SU-DHL-6 (cell line): Measurements from ENCODE around the gene SLC5A2.

Source experiments
- EZH2phosphoT487 ChIP-seq: fragments of 200-600 bp; sonication (generic), shearing (Covaris generic); conservative IDR thresholded peaks from 2 replicates; pipeline ENCODE4 v1.6.1; 2018; ENCODE audit warnings: mild to moderate bottlenecking, antibody characterized with exemption, low read length, moderate library complexity, mixed read lengths
- TF ChIP-seq, protein P1 (sequence below): fragments of 200-600 bp; sonication (generic); IDR thresholded peaks from one replicate; pipeline ENCODE4 v1.5.1; 2017; ENCODE audit warnings: antibody characterized with exemption, mild to moderate bottlenecking, low read length, moderate library complexity; ENCODE audit not compliant: insufficient read depth, poor library complexity, severe bottlenecking

DNA sequence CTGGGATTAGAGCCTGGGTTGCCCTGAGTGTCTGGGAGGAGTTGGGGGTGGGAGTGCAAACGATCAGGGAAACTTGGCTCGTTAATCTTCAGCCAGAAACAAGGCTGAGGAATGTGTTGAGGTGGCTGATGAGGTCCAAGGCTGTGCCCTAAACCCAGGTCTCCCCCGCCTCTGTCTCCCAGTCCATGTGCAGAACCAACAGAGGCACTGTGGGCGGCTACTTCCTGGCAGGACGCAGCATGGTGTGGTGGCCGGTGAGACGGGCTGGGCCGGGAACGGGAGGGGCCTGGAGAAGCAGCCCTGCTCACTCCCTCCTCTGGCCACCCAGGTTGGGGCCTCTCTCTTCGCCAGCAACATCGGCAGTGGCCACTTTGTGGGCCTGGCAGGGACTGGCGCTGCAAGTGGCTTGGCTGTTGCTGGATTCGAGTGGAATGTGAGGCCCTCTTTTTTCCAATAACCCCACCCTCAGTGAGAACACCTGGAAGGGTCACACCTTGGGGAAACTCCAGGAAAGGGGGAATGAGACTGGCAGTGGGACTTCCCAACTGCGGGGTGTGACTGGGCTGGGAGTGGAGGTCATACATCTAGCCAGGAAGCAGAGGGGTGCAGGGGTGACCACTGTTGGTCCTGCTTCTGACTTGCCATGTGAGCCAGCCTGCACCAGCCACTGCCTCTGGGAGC lies 1.7 kb downstream of the SLC5A2 start:
- TF ChIP-seq, protein P1, sequence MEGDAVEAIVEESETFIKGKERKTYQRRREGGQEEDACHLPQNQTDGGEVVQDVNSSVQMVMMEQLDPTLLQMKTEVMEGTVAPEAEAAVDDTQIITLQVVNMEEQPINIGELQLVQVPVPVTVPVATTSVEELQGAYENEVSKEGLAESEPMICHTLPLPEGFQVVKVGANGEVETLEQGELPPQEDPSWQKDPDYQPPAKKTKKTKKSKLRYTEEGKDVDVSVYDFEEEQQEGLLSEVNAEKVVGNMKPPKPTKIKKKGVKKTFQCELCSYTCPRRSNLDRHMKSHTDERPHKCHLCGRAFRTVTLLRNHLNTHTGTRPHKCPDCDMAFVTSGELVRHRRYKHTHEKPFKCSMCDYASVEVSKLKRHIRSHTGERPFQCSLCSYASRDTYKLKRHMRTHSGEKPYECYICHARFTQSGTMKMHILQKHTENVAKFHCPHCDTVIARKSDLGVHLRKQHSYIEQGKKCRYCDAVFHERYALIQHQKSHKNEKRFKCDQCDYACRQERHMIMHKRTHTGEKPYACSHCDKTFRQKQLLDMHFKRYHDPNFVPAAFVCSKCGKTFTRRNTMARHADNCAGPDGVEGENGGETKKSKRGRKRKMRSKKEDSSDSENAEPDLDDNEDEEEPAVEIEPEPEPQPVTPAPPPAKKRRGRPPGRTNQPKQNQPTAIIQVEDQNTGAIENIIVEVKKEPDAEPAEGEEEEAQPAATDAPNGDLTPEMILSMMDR: no peak
- no peak for TF ChIP-seq EZH2phosphoT487
